ENCODE measurements around the gene STUB1.

STUB1 gene

DNA sequence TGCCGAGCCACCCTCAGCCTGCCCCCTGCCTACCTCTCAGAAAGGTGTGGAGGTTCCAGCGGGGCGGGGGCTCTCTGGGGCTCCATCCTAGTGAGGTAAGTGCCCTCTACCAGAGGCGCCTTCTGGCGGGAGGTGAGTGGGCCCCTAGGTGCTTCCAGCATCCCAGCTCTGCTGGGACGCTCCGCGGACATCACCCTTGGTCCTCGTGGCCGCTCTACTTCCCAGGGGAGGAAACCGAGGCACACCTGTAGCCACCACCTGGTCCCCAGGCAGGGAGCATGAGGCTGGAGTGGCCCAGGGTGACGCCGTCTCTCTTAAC is 37.2 kb upstream of the STUB1 start:
- DNase-seq (ENCODE audit: insufficient read length, low spot score) (no peak), FAIRE-seq (no peak)

DNA sequence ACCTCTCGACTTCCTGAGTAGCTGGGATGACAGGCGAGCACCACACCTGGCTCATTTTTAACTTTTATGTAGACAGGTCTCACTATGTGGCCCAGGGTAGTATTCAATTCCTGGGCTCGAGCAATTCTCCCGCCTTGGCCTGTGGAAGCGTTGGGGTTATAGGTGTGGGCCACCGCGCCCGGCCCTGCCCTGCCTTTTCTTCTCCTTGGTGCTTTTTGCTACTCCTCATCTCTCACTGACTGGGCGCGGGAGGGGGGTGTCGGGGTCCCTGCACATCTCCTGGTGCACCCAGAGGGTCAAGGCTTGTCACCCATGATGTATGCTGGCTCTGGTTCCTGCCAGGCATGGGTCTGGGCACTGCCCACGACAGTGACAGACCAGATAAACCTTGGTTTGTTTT is 35.7 kb upstream of the STUB1 start:
- FAIRE-seq, result no peak
- DNase-seq (ENCODE audit: insufficient read length, low spot score), result no peak

GRCh38 chr16:645852-646678 is 34.1 kb upstream of the STUB1 start:
- no peak for FAIRE-seq

DNA sequence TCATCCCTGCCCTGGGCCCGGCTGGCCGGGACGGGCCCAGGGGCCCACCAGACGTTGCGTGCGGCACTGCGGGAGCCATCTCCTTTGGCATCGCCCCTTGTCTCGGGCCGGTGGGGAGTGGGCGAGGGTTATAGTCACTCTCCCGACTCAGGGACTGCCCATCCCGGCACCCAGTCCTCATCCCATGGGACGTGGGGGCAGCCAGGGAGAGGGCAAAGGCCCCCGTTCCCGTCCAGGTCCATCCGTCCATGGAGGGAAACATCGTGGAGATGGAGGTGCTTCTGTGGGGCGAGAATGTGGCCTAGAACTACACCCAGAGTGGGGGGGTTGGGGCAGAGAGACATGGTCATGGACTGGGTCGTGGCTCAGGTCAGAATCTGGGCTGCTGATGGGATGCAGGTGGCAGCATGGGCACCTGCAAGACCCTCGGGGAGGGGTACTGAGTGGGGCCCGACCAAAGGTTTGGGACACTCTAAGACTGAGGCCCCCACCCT is 33.5 kb upstream of the STUB1 start:
- DNase-seq (ENCODE audit: insufficient read length, low spot score) (no peak), FAIRE-seq (no peak)

More at GRCh38 chr16:645852-646678, 34.1 kb upstream of the STUB1 start:
- no peak for DNase-seq (ENCODE audit: insufficient read length, low spot score)

DNA sequence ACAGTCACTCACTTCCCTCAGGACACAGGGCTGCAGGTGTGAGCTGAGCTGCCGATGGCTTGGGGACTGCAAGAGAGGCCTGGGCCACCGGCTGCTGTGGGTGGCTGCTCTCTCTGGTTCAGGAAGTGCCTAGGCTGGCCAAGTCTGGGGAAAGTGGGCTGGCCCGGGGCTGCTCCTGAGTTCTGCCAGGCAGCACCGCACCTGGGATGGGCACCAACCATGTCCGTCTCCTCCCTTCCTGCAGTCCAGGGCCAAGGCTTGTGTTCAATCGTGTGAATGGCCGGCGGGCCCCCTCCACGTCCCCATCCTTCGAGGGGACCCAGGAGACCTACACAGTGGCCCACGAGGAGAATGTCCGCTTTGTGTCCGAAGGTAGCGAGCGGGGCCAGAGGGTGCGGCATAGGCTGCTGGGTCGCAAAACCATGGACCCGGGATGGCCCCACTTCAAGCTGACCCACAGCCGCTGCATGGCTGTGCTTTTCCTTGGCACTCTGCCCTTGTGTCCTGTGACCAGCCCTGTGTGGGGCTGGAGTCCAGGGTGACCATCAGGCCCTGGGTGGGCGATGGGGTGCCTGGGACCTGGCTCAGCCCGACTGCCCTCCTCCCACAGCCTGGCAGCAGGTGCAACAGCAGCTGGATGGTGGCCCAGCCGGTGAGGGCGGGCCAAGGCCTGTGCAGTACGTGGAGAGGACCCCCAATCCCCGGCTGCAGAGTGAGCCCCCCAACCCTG is 32.9 kb upstream of the STUB1 start:
- FAIRE-seq, result no peak

DNA sequence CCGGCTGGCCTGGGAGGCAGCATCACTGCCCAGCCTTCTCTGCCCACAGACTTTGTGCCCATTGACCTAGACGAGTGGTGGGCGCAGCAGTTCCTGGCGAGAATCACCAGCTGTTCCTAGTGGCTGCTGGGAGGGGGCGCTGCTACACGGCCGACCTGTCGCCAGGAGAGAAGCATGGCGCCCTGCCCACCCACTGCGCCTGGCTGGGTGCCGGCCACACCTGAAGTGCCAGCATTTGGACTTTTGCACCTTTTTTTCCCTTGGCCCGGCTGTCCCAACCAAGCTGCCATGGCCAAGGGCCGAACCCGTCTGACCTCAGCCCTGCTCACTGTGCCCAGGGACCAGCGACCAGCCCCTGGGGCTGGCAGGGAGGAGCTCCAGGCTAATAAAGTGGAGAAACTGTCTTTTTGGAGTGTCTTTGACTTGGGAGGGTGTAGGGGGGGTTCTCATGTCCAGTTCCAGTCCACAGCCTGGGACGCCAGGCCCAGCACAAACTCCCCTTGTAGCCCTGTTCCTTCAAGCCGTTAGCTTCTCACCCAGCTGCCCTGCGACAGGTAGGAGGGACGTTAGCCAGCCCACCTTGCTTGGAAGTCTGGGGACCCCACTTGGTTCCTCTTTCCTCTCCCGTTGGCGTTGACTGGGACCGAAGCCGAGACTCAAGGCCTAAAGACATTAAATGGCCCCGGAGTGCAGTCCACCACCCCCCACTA is 32.0 kb upstream of the STUB1 start:
- DNase-seq (ENCODE audit: insufficient read length, low spot score) (peak; percentile 81), FAIRE-seq (peak; percentile 86)

More for the DNA sequence above, 32.9 kb upstream of the STUB1 start:
- no peak for DNase-seq (ENCODE audit: insufficient read length, low spot score)

DNA sequence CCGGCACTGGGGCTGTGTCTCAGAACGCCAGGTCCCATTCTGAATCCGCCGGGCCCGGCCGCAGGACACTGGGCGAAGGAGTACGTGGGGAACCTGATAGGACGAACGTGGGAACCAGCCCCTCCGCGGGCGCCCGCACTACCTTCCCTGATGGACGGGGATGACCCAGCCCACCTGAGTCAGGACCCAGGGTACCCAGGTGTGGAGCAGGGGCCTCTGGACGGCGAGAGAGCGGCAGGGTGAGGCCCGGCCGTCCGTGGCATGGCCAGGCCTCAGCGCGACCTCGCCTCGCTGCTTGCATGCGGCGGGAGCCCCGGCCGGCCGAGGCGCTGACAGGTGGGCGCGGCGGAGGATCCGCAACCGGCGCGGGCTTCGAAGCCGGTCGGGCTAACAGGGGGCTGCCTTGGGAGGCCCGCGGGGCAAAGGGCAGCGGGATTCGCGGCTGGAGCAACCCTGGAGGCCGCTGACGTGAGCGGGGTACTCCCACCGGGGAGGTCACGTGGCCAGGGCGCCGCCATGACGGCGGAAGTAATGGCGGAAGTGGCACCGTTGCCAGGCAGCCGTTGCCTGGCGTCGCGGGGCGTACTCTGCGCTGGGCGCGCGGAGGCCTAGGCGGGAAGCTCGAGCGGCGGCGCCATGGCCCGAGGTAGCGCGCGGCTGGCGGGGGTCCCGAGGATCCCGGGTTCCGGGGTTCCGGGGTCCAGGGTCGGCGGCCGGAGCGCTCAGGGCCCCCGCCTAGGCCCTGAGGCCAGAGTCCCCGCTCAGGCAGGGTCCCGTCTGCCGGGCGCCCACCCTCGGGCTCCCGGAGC is 31.2 kb upstream of the STUB1 start, which contains the start of gene WDR90:
TSS of gene WDR90 (plus strand) at position 585 of the 809 bp plus-strand sequence. CDS start at position 637, 52 bp downstream.
- FAIRE-seq (peak; percentile 92), DNase-seq (ENCODE audit: insufficient read length, low spot score) (peak; percentile 100)

DNA sequence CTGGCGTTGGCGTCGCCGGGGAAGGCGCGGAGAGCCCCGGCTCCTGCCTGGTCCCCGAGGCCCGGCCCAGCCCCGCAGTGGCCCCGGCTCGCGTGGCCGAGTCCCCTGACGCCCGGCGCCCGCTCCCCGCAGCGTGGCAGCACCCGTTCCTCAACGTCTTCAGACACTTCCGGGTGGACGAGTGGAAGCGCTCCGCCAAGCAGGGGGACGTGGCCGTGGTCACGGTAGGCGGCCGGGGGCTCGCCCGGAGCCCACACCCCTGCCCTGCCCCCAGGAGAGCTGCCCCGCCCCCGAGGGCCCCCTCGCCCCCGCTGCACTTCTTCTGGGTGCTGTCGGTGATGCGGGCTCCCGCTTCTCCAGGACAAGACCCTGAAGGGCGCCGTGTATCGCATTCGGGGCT is 30.6 kb upstream of the STUB1 start:
- FAIRE-seq (no peak), DNase-seq (ENCODE audit: insufficient read length, low spot score) (peak; percentile 65)

DNA sequence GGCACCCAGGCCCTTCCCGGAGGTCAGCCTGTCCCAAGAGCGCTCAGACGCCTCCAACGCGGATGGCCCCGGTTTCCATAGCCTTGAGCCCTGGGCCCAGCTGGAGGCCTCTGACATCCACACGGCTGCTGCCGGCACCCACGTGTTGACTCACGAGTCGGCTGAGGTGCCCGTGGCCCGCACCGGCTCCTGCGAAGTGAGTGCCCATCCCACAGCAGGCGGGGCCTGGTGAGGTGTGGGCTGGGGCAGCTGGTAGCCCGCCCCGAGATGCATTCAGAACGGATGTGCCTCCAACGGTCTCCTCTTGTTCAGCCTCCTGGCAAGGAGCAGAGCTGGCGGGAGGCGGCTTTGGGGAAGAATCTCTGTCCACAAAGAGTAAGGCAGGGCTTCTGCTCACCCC is 28.4 kb upstream of the STUB1 start:
- DNase-seq (ENCODE audit: insufficient read length, low spot score) (no peak), FAIRE-seq (no peak)

- no peak for FAIRE-seq
- no peak for DNase-seq (ENCODE audit: insufficient read length, low spot score)
These were observed 27.5 kb upstream of the STUB1 start for GRCh38 chr16:652454-653305.

DNA sequence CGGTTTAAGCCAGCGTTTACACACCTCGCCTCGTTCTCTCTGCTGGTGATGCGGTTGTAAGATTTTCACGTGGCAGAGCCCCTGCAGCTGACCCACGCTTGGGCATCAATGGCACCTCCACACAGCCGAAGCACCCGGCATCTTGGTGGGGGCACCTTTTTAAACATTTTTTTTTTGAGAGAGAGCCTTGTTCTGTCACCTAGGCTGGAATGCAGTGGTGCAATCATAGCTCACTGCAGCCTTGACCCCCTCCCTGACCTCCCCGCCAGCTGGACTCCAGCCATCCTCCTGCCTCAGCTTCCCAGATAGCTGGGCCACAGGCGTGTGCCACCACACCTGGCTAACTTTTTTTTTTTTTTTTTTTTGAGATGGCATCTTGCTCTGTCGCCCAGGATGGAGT is 26.2 kb upstream of the STUB1 start:
- FAIRE-seq, result no peak
- DNase-seq (ENCODE audit: insufficient read length, low spot score), result no peak

DNA sequence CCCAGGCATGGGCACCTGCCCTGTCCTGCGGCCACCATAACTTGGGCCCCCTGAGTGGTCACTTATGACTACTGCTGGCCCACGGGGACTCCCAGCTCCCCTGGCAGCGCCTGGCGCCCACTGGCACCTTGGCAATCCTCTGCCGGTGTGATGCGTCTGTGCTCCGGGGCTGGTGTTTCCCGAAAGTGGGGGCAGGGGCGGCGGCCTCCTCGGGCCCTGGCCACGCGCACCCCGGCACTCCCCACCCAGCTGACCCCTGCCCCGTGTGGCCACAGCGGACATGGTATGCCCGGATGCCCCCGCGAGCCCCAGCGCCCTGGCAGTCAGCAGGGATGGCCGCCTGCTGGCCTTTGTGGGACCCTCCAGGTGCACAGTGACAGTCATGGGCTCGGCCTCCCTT is 22.7 kb upstream of the STUB1 start:
- DNase-seq (ENCODE audit: insufficient read length, low spot score) (no peak), FAIRE-seq (no peak)

DNA sequence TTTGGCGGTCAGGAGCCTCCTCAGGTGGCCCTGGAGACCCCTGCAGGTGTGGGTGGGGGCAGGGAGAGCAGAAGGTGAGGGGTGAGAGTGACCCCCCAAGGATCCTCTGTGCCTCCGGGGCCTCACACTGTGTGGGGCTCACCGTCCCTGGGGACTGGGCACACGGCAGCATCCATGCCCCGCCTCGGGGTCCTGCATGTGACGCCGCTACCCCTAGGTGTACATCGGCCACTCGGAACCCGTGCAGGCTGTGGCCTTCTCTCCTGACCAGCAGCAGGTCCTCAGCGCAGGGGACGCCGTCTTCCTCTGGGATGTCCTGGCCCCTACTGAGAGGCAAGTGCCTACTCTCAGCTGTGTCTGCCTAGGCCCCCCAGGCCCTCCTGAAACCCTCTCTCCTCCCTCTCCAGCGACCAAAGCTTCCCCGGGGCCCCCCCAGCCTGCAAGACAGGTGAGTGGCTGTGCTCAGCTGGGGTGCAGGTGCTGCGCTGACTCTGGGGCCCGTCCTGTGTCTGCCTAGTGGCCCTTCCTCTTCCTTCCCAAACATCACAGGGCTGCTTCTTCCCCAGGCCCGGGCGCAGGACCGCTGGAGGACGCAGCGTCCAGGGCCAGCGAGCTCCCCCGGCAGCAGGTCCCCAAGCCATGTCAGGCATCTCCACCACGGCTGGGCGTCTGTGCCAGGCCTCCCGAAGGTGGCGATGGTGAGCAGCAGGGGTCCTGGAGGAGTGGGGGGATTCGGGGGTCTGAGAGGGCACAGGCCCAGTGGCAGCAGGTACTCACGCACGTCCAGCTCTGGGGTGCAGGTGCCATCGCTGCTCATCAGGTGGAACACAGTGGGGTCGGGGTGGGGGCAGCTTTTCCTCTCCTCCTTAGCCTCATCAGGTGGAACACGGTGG is 21.3 kb upstream of the STUB1 start:
- FAIRE-seq (no peak), DNase-seq (ENCODE audit: insufficient read length, low spot score) (no peak)

- DNase-seq (ENCODE audit: insufficient read length, low spot score), result no peak
- no peak for FAIRE-seq
These were observed 20.6 kb upstream of the STUB1 start for GRCh38 chr16:659618-660017.

GRCh38 chr16:660132-660458 is 20.1 kb upstream of the STUB1 start:
- no peak for FAIRE-seq

GRCh38 chr16:660459-661183 is 19.6 kb upstream of the STUB1 start:
- FAIRE-seq (peak; percentile 40), DNase-seq (ENCODE audit: insufficient read length, low spot score) (peak; percentile 98)

More at GRCh38 chr16:660132-660458, 20.1 kb upstream of the STUB1 start:
- no peak for DNase-seq (ENCODE audit: insufficient read length, low spot score)

- FAIRE-seq, result no peak
- no peak for DNase-seq (ENCODE audit: insufficient read length, low spot score)
These were observed 18.9 kb upstream of the STUB1 start for GRCh38 chr16:661184-661821.

- no peak for DNase-seq (ENCODE audit: insufficient read length, low spot score)
These were observed 18.1 kb upstream of the STUB1 start for GRCh38 chr16:662095-662494.

More at GRCh38 chr16:662095-662494, 18.1 kb upstream of the STUB1 start:
- no peak for FAIRE-seq
